Neural progenitor cell (in vitro differentiated cells): ENCODE measurements around the gene MFAP2.

Source experiments
- EZH2 ChIP-seq: fragments of 200-600 bp; sonication (generic); IDR thresholded peaks from 2 replicates; pipeline ENCODE4 v1.6.1; 2017; ENCODE audit warnings: antibody characterized with exemption, mild to moderate bottlenecking, moderate library complexity
- EZH2phosphoT487 ChIP-seq: fragments of 200-600 bp; sonication (generic); IDR thresholded peaks from 2 replicates; pipeline ENCODE4 v1.6.1; 2017; ENCODE audit warnings: antibody characterized with exemption
- TF ChIP-seq, protein P1 (sequence below): fragments of 200-600 bp; sonication (generic); IDR thresholded peaks from 2 replicates; pipeline ENCODE4 v1.5.1; 2017; ENCODE audit warnings: antibody characterized with exemption, mild to moderate bottlenecking

DNA sequence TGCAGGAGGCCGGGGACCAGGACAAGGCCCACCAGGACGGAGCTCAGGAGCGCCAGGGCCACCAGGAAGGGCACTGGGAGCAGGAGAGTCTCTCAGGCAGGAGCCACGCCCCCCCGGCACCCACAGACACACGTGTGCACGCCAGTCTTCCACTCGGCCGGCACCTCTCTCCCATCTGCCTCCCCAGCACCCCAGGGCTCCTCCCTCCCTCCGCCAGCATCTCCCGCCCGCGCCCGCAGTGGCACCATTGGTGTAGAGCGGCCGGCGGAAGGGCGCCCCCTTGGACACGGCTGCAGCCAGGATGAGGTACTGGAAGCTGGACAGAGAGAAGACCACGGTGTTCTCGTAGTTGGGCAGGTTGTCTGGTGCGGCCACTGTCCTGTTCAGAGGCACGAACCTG is 6.1 kb upstream of the MFAP2 start:
- TF ChIP-seq, protein P1, sequence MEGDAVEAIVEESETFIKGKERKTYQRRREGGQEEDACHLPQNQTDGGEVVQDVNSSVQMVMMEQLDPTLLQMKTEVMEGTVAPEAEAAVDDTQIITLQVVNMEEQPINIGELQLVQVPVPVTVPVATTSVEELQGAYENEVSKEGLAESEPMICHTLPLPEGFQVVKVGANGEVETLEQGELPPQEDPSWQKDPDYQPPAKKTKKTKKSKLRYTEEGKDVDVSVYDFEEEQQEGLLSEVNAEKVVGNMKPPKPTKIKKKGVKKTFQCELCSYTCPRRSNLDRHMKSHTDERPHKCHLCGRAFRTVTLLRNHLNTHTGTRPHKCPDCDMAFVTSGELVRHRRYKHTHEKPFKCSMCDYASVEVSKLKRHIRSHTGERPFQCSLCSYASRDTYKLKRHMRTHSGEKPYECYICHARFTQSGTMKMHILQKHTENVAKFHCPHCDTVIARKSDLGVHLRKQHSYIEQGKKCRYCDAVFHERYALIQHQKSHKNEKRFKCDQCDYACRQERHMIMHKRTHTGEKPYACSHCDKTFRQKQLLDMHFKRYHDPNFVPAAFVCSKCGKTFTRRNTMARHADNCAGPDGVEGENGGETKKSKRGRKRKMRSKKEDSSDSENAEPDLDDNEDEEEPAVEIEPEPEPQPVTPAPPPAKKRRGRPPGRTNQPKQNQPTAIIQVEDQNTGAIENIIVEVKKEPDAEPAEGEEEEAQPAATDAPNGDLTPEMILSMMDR = no peak
- TF ChIP-seq EZH2 = no peak
- no peak for TF ChIP-seq EZH2phosphoT487
